HG03175 (cell line): ENCODE results near the gene RBM38.

ENCODE experiments used
- ATAC-seq: cut with Tn5 transposase; IDR thresholded peaks from one replicate; pipeline ENCODE4 v1.9.1; 2021; ENCODE audit warnings: mild to moderate bottlenecking, moderate library complexity; ENCODE audit not compliant: unreplicated experiment

Gene RBM38

GRCh38 chr20:57374343-57374930 is 16.8 kb upstream of the RBM38 start:
- no peak for ATAC-seq

- ATAC-seq = no peak
Measured at GRCh38 chr20:57374931-57375651, 16.1 kb upstream of the RBM38 start.

GRCh38 chr20:57375652-57376230 is 15.5 kb upstream of the RBM38 start:
- no peak for ATAC-seq

GRCh38 chr20:57377350-57377749 is 13.8 kb upstream of the RBM38 start:
- ATAC-seq = no peak

GRCh38 chr20:57378107-57378506 is 13.1 kb upstream of the RBM38 start:
- ATAC-seq = no peak

GRCh38 chr20:57378646-57379262 is 12.4 kb upstream of the RBM38 start:
- no peak for ATAC-seq

- no peak for ATAC-seq
Measured at GRCh38 chr20:57379263-57379647, 11.9 kb upstream of the RBM38 start.

- ATAC-seq = no peak
Measured at GRCh38 chr20:57380081-57380750, 11.0 kb upstream of the RBM38 start.

GRCh38 chr20:57381596-57382503 is 9.3 kb upstream of the RBM38 start:
- ATAC-seq = no peak

- no peak for ATAC-seq
Measured at GRCh38 chr20:57382516-57382915, 8.7 kb upstream of the RBM38 start.

- no peak for ATAC-seq
Measured at GRCh38 chr20:57383447-57384347, 7.5 kb upstream of the RBM38 start.

- ATAC-seq = no peak
Measured at GRCh38 chr20:57384486-57384885, 6.7 kb upstream of the RBM38 start.

- ATAC-seq = no peak
Measured at GRCh38 chr20:57384953-57385761, 6.0 kb upstream of the RBM38 start.

GRCh38 chr20:57385940-57386339 is 5.3 kb upstream of the RBM38 start:
- no peak for ATAC-seq

GRCh38 chr20:57386762-57387161 is 4.4 kb upstream of the RBM38 start:
- no peak for ATAC-seq

GRCh38 chr20:57387463-57387862 is 3.7 kb upstream of the RBM38 start:
- no peak for ATAC-seq

- no peak for ATAC-seq
Measured at GRCh38 chr20:57387945-57388371, 3.2 kb upstream of the RBM38 start.

GRCh38 chr20:57388953-57389694 is 2.1 kb upstream of the RBM38 start:
- no peak for ATAC-seq
